ENCODE data around the gene SEC22A. TPM values are rescaled to one million over a fixed set of nuclear protein-coding genes. Genes with fewer than 3 reads are reported as not detected.

The SEC22A gene
- total and polyA plus RNA-seq, 9 donors, result 10.2 to 45.3 (median 19.9) TPM

- Histone ChIP-seq H3K4me3 (no peak overlapping the region), H3K27ac (no peak overlapping the region), H3K4me1 (ENCODE audit: insufficient read depth) (peaks cover 3% of the 10 kb centered on the region), H3K9me3 (no peaks in the 10 kb centered on the region), H3K27me3 (no peaks in the 10 kb centered on the region), H3K36me3 (no peaks in the 10 kb centered on the region)
- 88 to 90% (median 89%) methylated on average over 6 of the region's 6 CpGs for WGBS, 3 donors
- TF ChIP-seq, protein P1, sequence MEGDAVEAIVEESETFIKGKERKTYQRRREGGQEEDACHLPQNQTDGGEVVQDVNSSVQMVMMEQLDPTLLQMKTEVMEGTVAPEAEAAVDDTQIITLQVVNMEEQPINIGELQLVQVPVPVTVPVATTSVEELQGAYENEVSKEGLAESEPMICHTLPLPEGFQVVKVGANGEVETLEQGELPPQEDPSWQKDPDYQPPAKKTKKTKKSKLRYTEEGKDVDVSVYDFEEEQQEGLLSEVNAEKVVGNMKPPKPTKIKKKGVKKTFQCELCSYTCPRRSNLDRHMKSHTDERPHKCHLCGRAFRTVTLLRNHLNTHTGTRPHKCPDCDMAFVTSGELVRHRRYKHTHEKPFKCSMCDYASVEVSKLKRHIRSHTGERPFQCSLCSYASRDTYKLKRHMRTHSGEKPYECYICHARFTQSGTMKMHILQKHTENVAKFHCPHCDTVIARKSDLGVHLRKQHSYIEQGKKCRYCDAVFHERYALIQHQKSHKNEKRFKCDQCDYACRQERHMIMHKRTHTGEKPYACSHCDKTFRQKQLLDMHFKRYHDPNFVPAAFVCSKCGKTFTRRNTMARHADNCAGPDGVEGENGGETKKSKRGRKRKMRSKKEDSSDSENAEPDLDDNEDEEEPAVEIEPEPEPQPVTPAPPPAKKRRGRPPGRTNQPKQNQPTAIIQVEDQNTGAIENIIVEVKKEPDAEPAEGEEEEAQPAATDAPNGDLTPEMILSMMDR (IDR thresholded peaks at IDR 0.05), result no peak
- no peak for TF ChIP-seq EP300 (IDR thresholded peaks at IDR 0.05)
- TF ChIP-seq POLR2A (IDR thresholded peaks at IDR 0.05), result no peak
- no peak for DNase-seq
- intact Hi-C loops (cut with DNase I), result no loop called here
These were observed 75.4 kb downstream of the SEC22A start for GRCh38 chr3:123277106-123277505.

- no peaks in the 10 kb centered on the region for H3K27me3 ChIP-seq
- no peaks in the 10 kb centered on the region for H3K9me3 ChIP-seq
- H3K4me3 ChIP-seq, result no peak overlapping the region
- no peak for DNase-seq
- H3K36me3 ChIP-seq, result no peaks in the 10 kb centered on the region
- WGBS, 3 donors, result 84 to 88% (median 85%) methylated on average over 5 of the region's 5 CpGs
- TF ChIP-seq POLR2A (IDR thresholded peaks at IDR 0.05) (no peak), EP300 (IDR thresholded peaks at IDR 0.05) (no peak)
- TF ChIP-seq, protein P1 (IDR thresholded peaks at IDR 0.05), result no peak
- no peak overlapping the region for H3K27ac ChIP-seq
- intact Hi-C loops (cut with DNase I), result no loop called here
- H3K4me1 ChIP-seq (ENCODE audit: insufficient read depth), result peaks cover 2% of the 10 kb centered on the region
These were observed 76.7 kb downstream of the SEC22A start for GRCh38 chr3:123278446-123278845.

GRCh38 chr3:123279121-123279520 lies 77.4 kb downstream of the SEC22A start:
- DNase-seq, result no peak
- H3K9me3 ChIP-seq, result no peaks in the 10 kb centered on the region
- H3K36me3 ChIP-seq, result no peaks in the 10 kb centered on the region
- H3K27me3 ChIP-seq, result no peaks in the 10 kb centered on the region
- no peaks in the 10 kb centered on the region for H3K4me1 ChIP-seq (ENCODE audit: insufficient read depth)
- intact Hi-C loops (cut with DNase I), result no loop called here
- no peak overlapping the region for H3K27ac ChIP-seq
- 70 to 75% (median 72%) methylated on average over 7 of the region's 7 CpGs for WGBS, 3 donors
- TF ChIP-seq EP300 (IDR thresholded peaks at IDR 0.05), result no peak
- TF ChIP-seq, protein P1 (IDR thresholded peaks at IDR 0.05), result no peak
- H3K4me3 ChIP-seq, result no peak overlapping the region

DNA sequence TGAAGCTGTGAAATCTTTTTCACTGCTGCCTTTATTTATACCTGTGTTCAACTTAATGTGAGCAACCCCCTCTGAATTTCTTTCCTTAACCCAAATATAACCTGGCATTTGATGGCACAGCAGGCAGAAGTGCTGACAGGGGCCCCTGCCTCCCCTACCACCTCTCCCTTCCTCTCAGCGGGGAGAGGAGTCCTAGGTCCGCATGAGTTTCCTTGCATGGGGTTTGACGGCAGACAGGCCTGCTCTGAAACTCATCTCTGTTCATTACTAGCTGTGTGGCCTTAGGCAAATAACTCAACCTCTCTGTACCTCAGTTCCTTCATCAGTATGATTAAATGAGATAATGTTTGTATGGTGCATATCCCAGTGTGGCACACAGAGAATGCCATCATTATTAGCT lies 79.7 kb downstream of the SEC22A start:
- H3K27me3 ChIP-seq, result no peaks in the 10 kb centered on the region
- H3K4me3 ChIP-seq, result no peak overlapping the region
- intact Hi-C loops (cut with DNase I), result no loop called here
- no peaks in the 10 kb centered on the region for H3K9me3 ChIP-seq
- no peak overlapping the region for H3K27ac ChIP-seq
- DNase-seq, result no peak
- H3K4me1 ChIP-seq (ENCODE audit: insufficient read depth), result peaks cover 2% of the 10 kb centered on the region
- H3K36me3 ChIP-seq, result no peaks in the 10 kb centered on the region
- TF ChIP-seq, protein P1 (IDR thresholded peaks at IDR 0.05), result no peak
- no peak for TF ChIP-seq EP300 (IDR thresholded peaks at IDR 0.05)
- no peak for TF ChIP-seq POLR2A (IDR thresholded peaks at IDR 0.05)
- 90 to 92% (median 91%) methylated on average over 3 of the region's 3 CpGs for WGBS, 3 donors

- no peaks in the 10 kb centered on the region for H3K9me3 ChIP-seq
- H3K4me3 ChIP-seq, result no peak overlapping the region
- H3K27me3 ChIP-seq, result no peaks in the 10 kb centered on the region
- H3K4me1 ChIP-seq (ENCODE audit: insufficient read depth), result peaks cover 2% of the 10 kb centered on the region
- no peak for DNase-seq
- no peaks in the 10 kb centered on the region for H3K36me3 ChIP-seq
- H3K27ac ChIP-seq, result no peak overlapping the region
- intact Hi-C loops (cut with DNase I), result no loop called here
- TF ChIP-seq POLR2A (IDR thresholded peaks at IDR 0.05) (no peak), EP300 (IDR thresholded peaks at IDR 0.05) (no peak)
- TF ChIP-seq, protein P1 (IDR thresholded peaks at IDR 0.05), result no peak
- 91 to 95% (median 91%) methylated on average over 2 of the region's 2 CpGs for WGBS, 3 donors
These were observed 80.2 kb downstream of the SEC22A start for GRCh38 chr3:123281929-123282328.
